Right atrium auricular region (tissue), 2 donors: Measurements from ENCODE around the gene RNF166. TPM values are rescaled to one million over a fixed set of nuclear protein-coding genes. Genes with fewer than 3 reads are reported as not detected.

ENCODE experiments used
- DNase-seq: peaks from one replicate; pipeline ENCODE4 v3.0.0-alpha.2; 2019; ENCODE audit warnings: low spot score
- H3K27ac ChIP-seq, 2 donors: fragments of 200-600 bp; sonication (generic); 1 replicate in 1 of 2; 2 replicates in 1 of 2; pipeline ENCODE4 v1.5.1; 2016 to 2019
- H3K27me3 ChIP-seq, 2 donors: fragments of 200-600 bp; sonication (generic); one replicate each; pipeline versions ENCODE4 v1.5.1 to v1.6.0; 2017 to 2019
- H3K36me3 ChIP-seq: fragments of 200-600 bp; sonication (generic); one replicate; pipeline ENCODE4 v1.5.1; 2016
- H3K4me1 ChIP-seq, 2 donors: fragments of 200-600 bp; sonication (generic); one replicate each; pipeline versions ENCODE4 v1.5.1 to v1.6.0; 2017 to 2019
- H3K4me3 ChIP-seq, 2 donors: fragments of 200-600 bp; sonication (generic); 1 replicate in 1 of 2; 2 replicates in 1 of 2; pipeline ENCODE4 v1.5.1; 2017 to 2019; ENCODE audit warnings: mild to moderate bottlenecking in 1 of 2, moderate library complexity in 1 of 2
- H3K9me3 ChIP-seq, 2 donors: fragments of 200-600 bp; sonication (generic); one replicate each; pipeline ENCODE4 v1.5.1; 2019
- total RNA-seq, 2 donors: library from RNA; depleted of rRNA; stranded (reverse); fragments of >200 nt; gene quantifications; one replicate each; pipeline ENCODE4 v1.1.0, GENCODE V29; 2016
- TF ChIP-seq, protein P1 (sequence below), 2 donors: fragments of 200-600 bp; sonication (generic); IDR thresholded peaks; one replicate each; pipeline ENCODE4 v1.5.1; 2019; ENCODE audit warnings: antibody characterized with exemption in 2 of 2

The RNF166 gene
- total RNA-seq, 2 donors from 2014 or later, result 16.9 to 19.4 TPM

GRCh38 chr16:88752386-88753002, 46.3 kb upstream of the RNF166 start:
- Histone ChIP-seq H3K9me3 (no peaks in the 10 kb centered on the region), H3K36me3 (no peaks in the 10 kb centered on the region), H3K4me1 (peaks cover 0 to 3% of the 10 kb centered on the region in 2 donors), H3K27me3 (no peaks in the 10 kb centered on the region), H3K4me3 (no peak overlapping the region), H3K27ac (no peak overlapping the region)
- DNase-seq, result no peak
- TF ChIP-seq, protein P1, sequence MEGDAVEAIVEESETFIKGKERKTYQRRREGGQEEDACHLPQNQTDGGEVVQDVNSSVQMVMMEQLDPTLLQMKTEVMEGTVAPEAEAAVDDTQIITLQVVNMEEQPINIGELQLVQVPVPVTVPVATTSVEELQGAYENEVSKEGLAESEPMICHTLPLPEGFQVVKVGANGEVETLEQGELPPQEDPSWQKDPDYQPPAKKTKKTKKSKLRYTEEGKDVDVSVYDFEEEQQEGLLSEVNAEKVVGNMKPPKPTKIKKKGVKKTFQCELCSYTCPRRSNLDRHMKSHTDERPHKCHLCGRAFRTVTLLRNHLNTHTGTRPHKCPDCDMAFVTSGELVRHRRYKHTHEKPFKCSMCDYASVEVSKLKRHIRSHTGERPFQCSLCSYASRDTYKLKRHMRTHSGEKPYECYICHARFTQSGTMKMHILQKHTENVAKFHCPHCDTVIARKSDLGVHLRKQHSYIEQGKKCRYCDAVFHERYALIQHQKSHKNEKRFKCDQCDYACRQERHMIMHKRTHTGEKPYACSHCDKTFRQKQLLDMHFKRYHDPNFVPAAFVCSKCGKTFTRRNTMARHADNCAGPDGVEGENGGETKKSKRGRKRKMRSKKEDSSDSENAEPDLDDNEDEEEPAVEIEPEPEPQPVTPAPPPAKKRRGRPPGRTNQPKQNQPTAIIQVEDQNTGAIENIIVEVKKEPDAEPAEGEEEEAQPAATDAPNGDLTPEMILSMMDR (IDR thresholded peaks at IDR 0.05), result no peak

- H3K4me1 ChIP-seq, result peaks cover 0 to 19% of the 10 kb centered on the region in 2 donors
Measured at GRCh38 chr16:88750854-88751253, 44.6 kb upstream of the RNF166 start.

GRCh38 chr16:88749358-88749757, 43.1 kb upstream of the RNF166 start:
- H3K27ac ChIP-seq, result no peak overlapping the region
- H3K4me3 ChIP-seq, result no peak overlapping the region
- no peak for DNase-seq
- H3K27me3 ChIP-seq, result no peaks in the 10 kb centered on the region
- H3K36me3 ChIP-seq, result no peaks in the 10 kb centered on the region
- H3K9me3 ChIP-seq, result no peaks in the 10 kb centered on the region
- TF ChIP-seq, protein P1 (IDR thresholded peaks at IDR 0.05), result no peak
- H3K4me1 ChIP-seq, result peaks cover 0 to 29% of the 10 kb centered on the region in 2 donors

More at GRCh38 chr16:88750854-88751253, 44.6 kb upstream of the RNF166 start:
- no peak for DNase-seq
- Histone ChIP-seq H3K27me3 (no peaks in the 10 kb centered on the region), H3K9me3 (no peaks in the 10 kb centered on the region), H3K36me3 (no peaks in the 10 kb centered on the region), H3K27ac (no peak overlapping the region), H3K4me3 (no peak overlapping the region)
- TF ChIP-seq, protein P1 (IDR thresholded peaks at IDR 0.05), result no peak

DNA sequence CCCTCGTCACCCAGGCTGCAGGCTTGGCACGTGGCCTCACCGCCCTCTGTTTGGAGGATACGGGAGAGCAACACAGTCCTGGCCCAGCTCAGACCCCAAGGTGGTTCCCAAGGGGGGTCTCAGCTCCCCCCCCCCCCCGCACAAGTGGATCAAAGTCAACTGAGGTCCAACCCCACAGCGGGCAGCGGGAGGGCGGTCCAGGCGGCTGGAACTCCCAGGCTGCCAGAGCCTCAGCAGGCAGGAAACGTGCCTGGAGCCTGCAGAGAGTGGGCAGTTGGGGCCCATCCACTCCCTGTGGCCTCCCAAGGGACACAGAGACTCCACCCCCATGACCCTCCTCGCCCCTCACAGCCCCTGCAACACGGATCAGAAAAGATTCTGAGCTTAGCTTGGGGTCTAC, 42.2 kb upstream of the RNF166 start:
- TF ChIP-seq, protein P1 (IDR thresholded peaks at IDR 0.05), result no peak
- no peaks in the 10 kb centered on the region for H3K27me3 ChIP-seq
- peaks cover 0 to 37% of the 10 kb centered on the region in 2 donors for H3K4me1 ChIP-seq
- no peaks in the 10 kb centered on the region for H3K36me3 ChIP-seq
- no peaks in the 10 kb centered on the region for H3K9me3 ChIP-seq
- H3K27ac ChIP-seq, result no peak overlapping the region
- no peak overlapping the region for H3K4me3 ChIP-seq
- DNase-seq, result no peak

DNA sequence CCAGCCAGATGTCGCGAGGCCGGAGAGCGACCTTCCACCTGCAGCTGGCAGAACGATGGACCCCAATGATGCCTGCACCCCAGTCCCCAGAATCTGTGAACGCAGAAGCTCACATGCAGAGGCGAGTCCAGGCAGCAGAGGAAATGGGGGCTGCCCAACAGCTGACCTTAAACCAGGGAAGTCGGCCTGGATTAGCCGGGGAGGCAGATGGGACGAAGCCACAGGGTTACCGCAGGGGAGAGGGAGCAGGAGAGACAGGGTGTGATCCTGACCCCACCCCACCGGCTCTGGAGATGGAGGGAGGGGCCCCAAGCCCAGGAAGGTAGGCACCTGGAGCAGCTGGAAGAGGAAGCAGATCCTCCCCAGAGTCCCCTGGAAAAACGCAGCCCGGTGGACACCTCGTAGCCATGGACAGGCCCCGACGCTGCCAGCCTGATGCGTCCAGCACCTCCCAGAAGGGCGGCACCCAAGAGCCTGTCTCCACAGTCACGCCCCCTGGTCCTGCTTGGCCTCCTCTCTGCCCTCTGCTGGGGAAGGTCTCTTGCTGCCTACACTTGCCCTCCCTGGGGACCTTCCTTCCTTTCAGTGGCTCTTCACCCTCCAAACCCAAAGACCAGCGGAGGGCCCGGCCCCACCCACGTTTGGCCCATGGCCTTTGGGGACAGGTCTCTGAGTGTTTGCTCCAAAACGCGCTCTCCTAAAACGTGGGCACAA, 41.5 kb upstream of the RNF166 start:
- H3K4me3 ChIP-seq, result no peak overlapping the region
- no peak for DNase-seq
- no peak overlapping the region for H3K27ac ChIP-seq
- H3K4me1 ChIP-seq, result peaks cover 0 to 37% of the 10 kb centered on the region in 2 donors
- H3K9me3 ChIP-seq, result no peaks in the 10 kb centered on the region
- TF ChIP-seq, protein P1 (IDR thresholded peaks at IDR 0.05), result no peak
- no peaks in the 10 kb centered on the region for H3K36me3 ChIP-seq
- no peaks in the 10 kb centered on the region for H3K27me3 ChIP-seq
